ENCODE results near the gene PER2. TPM values are rescaled to one million over a fixed set of nuclear protein-coding genes. Genes with fewer than 3 reads are reported as not detected.

Gene PER2
- total and polyA plus RNA-seq, 9 of the 15 experiments (the other 6 are each of a cell fraction or from before 2014, with no cell fraction given) = 1.1 to 10.3 (median 2.9) TPM

DNA sequence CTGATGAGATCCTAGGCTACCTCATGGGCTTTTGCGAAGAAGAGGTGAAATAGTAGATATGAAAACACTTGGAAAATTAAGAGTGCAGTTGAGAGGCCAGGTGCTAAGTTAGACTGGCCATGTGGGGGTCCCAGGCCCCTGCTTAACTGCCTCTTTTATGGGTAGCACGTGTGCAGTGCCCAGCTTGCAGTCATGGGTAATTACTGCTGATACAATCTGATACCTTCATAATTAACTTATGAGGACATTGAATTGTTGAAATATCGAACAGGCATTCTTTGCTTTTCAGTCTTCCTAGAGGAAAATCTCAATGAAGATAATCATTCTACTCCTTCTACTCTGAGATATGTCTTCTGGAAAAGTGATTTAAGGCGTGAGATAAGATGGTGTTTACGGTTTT is 43.5 kb upstream of the PER2 start:
- no peak overlapping the region for H2AFZ ChIP-seq (ENCODE audit: low read depth, low read length)
- no peak overlapping the region for H3K9ac ChIP-seq (ENCODE audit: insufficient read depth in 1 of 2, low read depth in 2 of 2, low read length in 2 of 2)
- H3K4me2 ChIP-seq (ENCODE audit: insufficient read depth, low read length) = no peak overlapping the region
- no TSS peak for BruUV-seq (replicated peaks)
- no peaks in the 10 kb centered on the region for H3K9me1 ChIP-seq (ENCODE audit: control insufficient read depth, insufficient read depth, low read length)
- ATAC-seq (no peak), FAIRE-seq (no peak), DNase-seq (ENCODE audit: extremely low read depth in 1 of 4, low spot score in 3 of 4) (no peak)
- no peaks in the 10 kb centered on the region for H3K79me2 ChIP-seq (ENCODE audit: control insufficient read depth, insufficient read depth, low read length)
- CTCF ChIA-PET (ENCODE audit: low intra/inter-chr PET ratio) = no interaction called here
- H3K36me3 ChIP-seq (ENCODE audit: control insufficient read depth, insufficient read depth, low read length) = peaks cover 5% of the 10 kb centered on the region; the same call in 1 of the 3 replicates
- 38% methylated on average over 5 of the region's 5 CpGs for WGBS (ENCODE audit: insufficient coverage, low coverage, missing lambda C conversion rate)
- H4K20me1 ChIP-seq (replicated peaks; ENCODE audit: control insufficient read depth, insufficient read depth, low read length) = no peaks in the 10 kb centered on the region
- H3K27me3 ChIP-seq (ENCODE audit: control insufficient read depth in 2 of 2, insufficient read depth in 2 of 2, low read length in 2 of 2) = no peaks in the 10 kb centered on the region
- intact Hi-C loops (cut with micrococcal nuclease) = no loop called here
- no peak for TF ChIP-seq TFAP4 (CRISPR knock-in tag; IDR thresholded peaks at IDR 0.05; ENCODE audit: borderline replicate concordance)
- no peak overlapping the region for H3K4me3 ChIP-seq
- in situ Hi-C loops (cut with MboI) = no loop called here
- no peak overlapping the region for H3K27ac ChIP-seq (ENCODE audit: extremely low read depth, low read depth, low read length)
- H3K4me1 ChIP-seq (replicated peaks in 1 of 2; ENCODE audit: control insufficient read depth in 2 of 2, insufficient read depth in 2 of 2, low read length in 2 of 2) = no peaks in the 10 kb centered on the region; a peak in 1 of 5 replicates
- POLR2A ChIA-PET = no interaction called here
- H3K9me3 ChIP-seq (replicated peaks; ENCODE audit: control insufficient read depth, insufficient read depth, low read depth, low read length) = no peaks in the 10 kb centered on the region

GRCh38 chr2:238330391-238330790 is 42.0 kb upstream of the PER2 start:
- ChIA-PET CTCF (ENCODE audit: low intra/inter-chr PET ratio) (no interaction called here), POLR2A (no interaction called here)
- Histone ChIP-seq H3K9me1 (ENCODE audit: control insufficient read depth, insufficient read depth, low read length) (no peaks in the 10 kb centered on the region), H2AFZ (ENCODE audit: low read depth, low read length) (no peak overlapping the region), H3K27me3 (ENCODE audit: control insufficient read depth in 2 of 2, insufficient read depth in 2 of 2, low read length in 2 of 2) (no peaks in the 10 kb centered on the region), H3K9ac (ENCODE audit: insufficient read depth in 1 of 2, low read depth in 2 of 2, low read length in 2 of 2) (no peak overlapping the region), H3K9me3 (replicated peaks; ENCODE audit: control insufficient read depth, insufficient read depth, low read depth, low read length) (no peaks in the 10 kb centered on the region), H3K4me1 (replicated peaks in 1 of 2; ENCODE audit: control insufficient read depth in 2 of 2, insufficient read depth in 2 of 2, low read length in 2 of 2) (no peaks in the 10 kb centered on the region; a peak in 1 of 5 replicates), H3K27ac (ENCODE audit: extremely low read depth, low read depth, low read length) (no peak overlapping the region), H3K79me2 (ENCODE audit: control insufficient read depth, insufficient read depth, low read length) (no peaks in the 10 kb centered on the region), H4K20me1 (replicated peaks; ENCODE audit: control insufficient read depth, insufficient read depth, low read length) (no peaks in the 10 kb centered on the region), H3K36me3 (ENCODE audit: control insufficient read depth, insufficient read depth, low read length) (peaks cover 3% of the 10 kb centered on the region; the same call in 1 of the 3 replicates), H3K4me2 (ENCODE audit: insufficient read depth, low read length) (no peak overlapping the region), H3K4me3 (no peak overlapping the region)
- FAIRE-seq (no peak), DNase-seq (ENCODE audit: extremely low read depth in 1 of 4, low spot score in 3 of 4) (no peak), ATAC-seq (no peak)
- intact Hi-C loops (cut with micrococcal nuclease) (no loop called here), in situ Hi-C loops (cut with MboI) (no loop called here)
- BruUV-seq (replicated peaks) = no TSS peak
- 72% methylated on average over 6 of the region's 9 CpGs for WGBS (ENCODE audit: insufficient coverage, low coverage, missing lambda C conversion rate)
- TF ChIP-seq ZBTB33 (CRISPR knock-in tag; IDR thresholded peaks at IDR 0.05) = no peak
- no peak for TF ChIP-seq GATAD2A (IDR thresholded peaks at IDR 0.05)
- TF ChIP-seq LEF1 (IDR thresholded peaks at IDR 0.05) = no peak
- no peak for TF ChIP-seq U2AF1 (optimal IDR thresholded peaks at IDR 0.05; ENCODE audit: low read depth, low read length)
- TF ChIP-seq CEBPZ (IDR thresholded peaks at IDR 0.05; ENCODE audit: borderline replicate concordance, low read depth, low read length) = no peak
- no peak for TF ChIP-seq ELF2 (CRISPR knock-in tag; IDR thresholded peaks at IDR 0.05)
- TF ChIP-seq SMARCE1 (IDR thresholded peaks at IDR 0.05) = no peak
- TF ChIP-seq ZNF354B (CRISPR knock-in tag; IDR thresholded peaks at IDR 0.05) = no peak
- TF ChIP-seq ZBTB1 (CRISPR knock-in tag; IDR thresholded peaks at IDR 0.05; ENCODE audit: borderline replicate concordance, low read depth) = no peak

Measured in K562 (cell line).